ENCODE measurements around the gene TMEM179.

DNA sequence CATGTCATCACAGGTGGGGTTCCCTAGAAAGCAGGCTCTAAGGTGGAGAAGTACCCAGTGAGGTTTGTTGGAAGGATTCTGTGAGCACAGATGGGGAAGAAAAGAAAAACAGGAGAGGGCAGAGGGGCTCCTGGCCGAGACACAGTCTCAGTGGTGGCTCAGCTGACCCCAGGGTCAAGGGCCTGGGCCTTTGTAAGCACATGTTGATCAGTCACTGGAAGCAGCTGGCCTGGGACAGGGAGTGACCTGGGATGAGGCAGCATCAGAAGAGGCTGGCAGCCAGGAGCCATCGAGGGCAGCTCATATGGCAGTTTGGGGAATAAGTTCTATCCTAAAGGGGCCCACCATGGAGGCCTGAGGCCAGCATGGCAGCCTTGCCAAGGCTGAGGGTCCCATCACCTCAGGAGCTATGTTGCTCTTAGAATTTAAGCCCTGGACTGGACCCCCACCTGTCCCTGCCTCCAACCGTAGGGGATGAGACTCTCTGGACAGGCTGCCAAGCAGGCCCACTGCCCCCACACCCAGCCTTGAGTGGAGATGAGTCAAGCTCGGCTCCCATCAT is 6.3 kb upstream of the TMEM179 start:
- TF ChIP-seq, protein P1, sequence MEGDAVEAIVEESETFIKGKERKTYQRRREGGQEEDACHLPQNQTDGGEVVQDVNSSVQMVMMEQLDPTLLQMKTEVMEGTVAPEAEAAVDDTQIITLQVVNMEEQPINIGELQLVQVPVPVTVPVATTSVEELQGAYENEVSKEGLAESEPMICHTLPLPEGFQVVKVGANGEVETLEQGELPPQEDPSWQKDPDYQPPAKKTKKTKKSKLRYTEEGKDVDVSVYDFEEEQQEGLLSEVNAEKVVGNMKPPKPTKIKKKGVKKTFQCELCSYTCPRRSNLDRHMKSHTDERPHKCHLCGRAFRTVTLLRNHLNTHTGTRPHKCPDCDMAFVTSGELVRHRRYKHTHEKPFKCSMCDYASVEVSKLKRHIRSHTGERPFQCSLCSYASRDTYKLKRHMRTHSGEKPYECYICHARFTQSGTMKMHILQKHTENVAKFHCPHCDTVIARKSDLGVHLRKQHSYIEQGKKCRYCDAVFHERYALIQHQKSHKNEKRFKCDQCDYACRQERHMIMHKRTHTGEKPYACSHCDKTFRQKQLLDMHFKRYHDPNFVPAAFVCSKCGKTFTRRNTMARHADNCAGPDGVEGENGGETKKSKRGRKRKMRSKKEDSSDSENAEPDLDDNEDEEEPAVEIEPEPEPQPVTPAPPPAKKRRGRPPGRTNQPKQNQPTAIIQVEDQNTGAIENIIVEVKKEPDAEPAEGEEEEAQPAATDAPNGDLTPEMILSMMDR (optimal IDR thresholded peaks at IDR 0.05 in 1 of 3, IDR thresholded peaks at IDR 0.05 in 1 of 3, conservative IDR thresholded peaks at IDR 0.05 in 1 of 3; ENCODE audit: extremely low read depth in 1 of 3, insufficient read depth in 2 of 3, low read length in 3 of 3), result no peak
- no peak for TF ChIP-seq EZH2 (IDR thresholded peaks at IDR 0.05; ENCODE audit: low read length)
